Calu3 (cell line): ENCODE results near the gene SPINK1. TPM values are rescaled to one million over a fixed set of nuclear protein-coding genes. Genes with fewer than 3 reads are reported as not detected.

Source experiments
- BruUV-seq: library from RNA; stranded (reverse); fragments of 400-500 nt; replicated peaks from 2 replicates; lab custom pipeline; 2021; lab: Mats Ljungman, UMichigan
- CTCF ChIA-PET: fragments of 300-600 bp; sonication (Branson Sonifier 250); formaldehyde crosslinking; loops from one replicate; lab custom pipeline; 2022; ENCODE audit warnings: antibody characterized with exemption; lab: Charles Lee
- DNase-seq: peaks from one replicate; pipeline ENCODE4 v3.0.0; 2022
- H3K27ac Mint-ChIP-seq: one replicate; pipeline ENCODE4 v1.8.0; 2022; ENCODE audit warnings: mixed read lengths; ENCODE audit not compliant: unreplicated experiment
- H3K27me3 Mint-ChIP-seq: one replicate; pipeline ENCODE4 v1.8.0; 2022; ENCODE audit warnings: mixed read lengths; ENCODE audit not compliant: unreplicated experiment
- H3K36me3 Mint-ChIP-seq: one replicate; pipeline ENCODE4 v1.8.0; 2022; ENCODE audit warnings: mild to moderate bottlenecking, moderate library complexity, mixed read lengths; ENCODE audit not compliant: insufficient read depth, unreplicated experiment
- H3K4me1 Mint-ChIP-seq: one replicate; pipeline ENCODE4 v1.8.0; 2022; ENCODE audit warnings: mild to moderate bottlenecking, low read depth, mixed read lengths; ENCODE audit not compliant: unreplicated experiment
- H3K4me3 Mint-ChIP-seq: one replicate; pipeline ENCODE4 v1.8.0; 2022; ENCODE audit warnings: mild to moderate bottlenecking, low read depth, moderate library complexity, mixed read lengths; ENCODE audit not compliant: unreplicated experiment
- H3K9me3 Mint-ChIP-seq: one replicate; pipeline ENCODE4 v1.8.0; 2022; ENCODE audit warnings: low read depth, mixed read lengths; ENCODE audit not compliant: unreplicated experiment
- CTCF ChIP-seq: fragments of 200-600 bp; IDR thresholded peaks from one replicate; pipeline ENCODE4 v1.8.0; 2022; ENCODE audit warnings: antibody characterized with exemption; ENCODE audit not compliant: unreplicated experiment
- intact Hi-C: fragments of 100-400 bp; cut with micrococcal nuclease; formaldehyde crosslinking; loops from one replicate; pipeline ENCODE4 v1.10.0; 2022; ENCODE audit not compliant: unreplicated experiment
- total RNA-seq: library from RNA; stranded (reverse); gene quantifications from 2 replicates; pipeline ENCODE4 v1.2.3, GENCODE V29; 2022

The SPINK1 gene
- total RNA-seq, 1 experiment from 2014 or later = 307 TPM

GRCh38 chr5:147789820-147790219 is 41.7 kb downstream of the SPINK1 start:
- no peaks in the 10 kb centered on the region for H3K9me3 Mint-ChIP-seq
- intact Hi-C loops = no loop called here
- H3K36me3 Mint-ChIP-seq = no peaks in the 10 kb centered on the region
- no peak for DNase-seq
- H3K4me3 Mint-ChIP-seq = no peak overlapping the region
- CTCF ChIA-PET = no interaction called here
- H3K27ac Mint-ChIP-seq = no peak overlapping the region
- no peaks in the 10 kb centered on the region for H3K27me3 Mint-ChIP-seq
- no TSS peak for BruUV-seq
- no peak for TF ChIP-seq CTCF
- H3K4me1 Mint-ChIP-seq = no peaks in the 10 kb centered on the region

GRCh38 chr5:147788023-147788422 is 43.4 kb downstream of the SPINK1 start:
- BruUV-seq = no TSS peak
- H3K9me3 Mint-ChIP-seq = no peaks in the 10 kb centered on the region
- CTCF ChIA-PET = no interaction called here
- H3K4me3 Mint-ChIP-seq = no peak overlapping the region
- no peaks in the 10 kb centered on the region for H3K4me1 Mint-ChIP-seq
- intact Hi-C loops = no loop called here
- H3K36me3 Mint-ChIP-seq = no peaks in the 10 kb centered on the region
- no peak overlapping the region for H3K27ac Mint-ChIP-seq
- no peak for DNase-seq
- no peak for TF ChIP-seq CTCF
- H3K27me3 Mint-ChIP-seq = no peaks in the 10 kb centered on the region

GRCh38 chr5:147786142-147786541 is 45.3 kb downstream of the SPINK1 start:
- H3K4me3 Mint-ChIP-seq = no peak overlapping the region
- intact Hi-C loops = no loop called here
- H3K9me3 Mint-ChIP-seq = no peaks in the 10 kb centered on the region
- no peak overlapping the region for H3K27ac Mint-ChIP-seq
- DNase-seq = no peak
- CTCF ChIA-PET = no interaction called here
- no peaks in the 10 kb centered on the region for H3K36me3 Mint-ChIP-seq
- H3K4me1 Mint-ChIP-seq = no peaks in the 10 kb centered on the region
- TF ChIP-seq CTCF = no peak
- BruUV-seq = no TSS peak
- H3K27me3 Mint-ChIP-seq = no peaks in the 10 kb centered on the region

- BruUV-seq = no TSS peak
- Mint-ChIP-seq H3K27ac (no peak overlapping the region), H3K27me3 (no peaks in the 10 kb centered on the region), H3K4me3 (no peak overlapping the region), H3K9me3 (no peaks in the 10 kb centered on the region), H3K36me3 (no peaks in the 10 kb centered on the region), H3K4me1 (no peaks in the 10 kb centered on the region)
- no peak for DNase-seq
- CTCF ChIA-PET = no interaction called here
- TF ChIP-seq CTCF = no peak
- intact Hi-C loops = no loop called here
Observed at GRCh38 chr5:147784146-147784987, 47.1 kb downstream of the SPINK1 start.
